Coronary artery (tissue), 2 donors: ENCODE results near the gene ADAMTS2.

Experiments used
- DNase-seq: peaks from one replicate; pipeline ENCODE4 v3.0.0-alpha.2; 2017; ENCODE audit warnings: low spot score
- H3K27ac ChIP-seq, 2 donors: fragments of 200-600 bp; sonication (generic); one replicate each; pipeline ENCODE4 v1.5.1; 2016 to 2019
- H3K4me3 ChIP-seq: fragments of 200-600 bp; sonication (generic); 2 replicates; pipeline ENCODE4 v1.5.1; 2016; ENCODE audit warnings: mild to moderate bottlenecking, moderate library complexity
- CTCF ChIP-seq: fragments of 200-600 bp; sonication (generic); IDR thresholded peaks from one replicate; pipeline ENCODE4 v1.5.1; 2019; ENCODE audit warnings: antibody characterized with exemption

ADAMTS2 gene

DNA sequence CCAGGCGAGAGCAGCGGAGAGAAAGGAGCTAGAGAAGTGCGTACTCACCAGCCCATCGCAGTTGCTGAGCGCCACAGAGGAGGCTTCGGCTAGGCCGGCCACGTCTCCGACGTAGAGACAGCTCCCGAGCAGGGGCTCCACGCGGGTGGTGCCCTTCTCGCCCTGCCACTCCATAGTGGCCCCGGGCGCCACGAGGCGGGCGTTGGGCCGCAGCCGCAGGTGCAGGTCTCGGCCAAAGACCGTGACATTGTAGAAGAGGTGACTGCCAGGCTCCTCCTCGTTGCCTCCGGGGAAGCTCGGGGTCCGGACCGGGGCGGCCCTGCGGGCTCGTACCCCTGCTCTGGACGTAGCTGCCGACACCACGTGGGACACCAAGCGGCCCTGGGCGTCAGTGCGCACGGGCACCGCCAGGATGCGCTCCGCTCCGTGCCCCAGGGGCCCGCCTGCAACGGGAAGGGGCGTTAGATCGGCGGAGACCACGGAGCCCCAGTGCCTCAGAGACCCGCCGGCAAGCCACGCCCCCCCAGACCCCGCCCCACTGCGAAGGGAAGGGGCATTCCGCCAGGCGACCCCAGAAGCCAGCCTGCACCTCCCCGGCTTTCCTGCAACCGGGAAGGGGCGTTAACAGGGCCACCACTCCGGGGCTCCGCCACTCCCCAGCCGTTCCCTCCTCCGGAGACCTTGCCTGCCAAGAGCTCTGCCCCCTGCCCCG lies 1.4 kb downstream of the ADAMTS2 start:
- DNase-seq, result no peak
- H3K27ac ChIP-seq, result peak overlapping the region; percentile 61 to 85
- TF ChIP-seq CTCF, result peak; percentile 45
- H3K4me3 ChIP-seq, result peak overlapping the region; percentile 80

DNA sequence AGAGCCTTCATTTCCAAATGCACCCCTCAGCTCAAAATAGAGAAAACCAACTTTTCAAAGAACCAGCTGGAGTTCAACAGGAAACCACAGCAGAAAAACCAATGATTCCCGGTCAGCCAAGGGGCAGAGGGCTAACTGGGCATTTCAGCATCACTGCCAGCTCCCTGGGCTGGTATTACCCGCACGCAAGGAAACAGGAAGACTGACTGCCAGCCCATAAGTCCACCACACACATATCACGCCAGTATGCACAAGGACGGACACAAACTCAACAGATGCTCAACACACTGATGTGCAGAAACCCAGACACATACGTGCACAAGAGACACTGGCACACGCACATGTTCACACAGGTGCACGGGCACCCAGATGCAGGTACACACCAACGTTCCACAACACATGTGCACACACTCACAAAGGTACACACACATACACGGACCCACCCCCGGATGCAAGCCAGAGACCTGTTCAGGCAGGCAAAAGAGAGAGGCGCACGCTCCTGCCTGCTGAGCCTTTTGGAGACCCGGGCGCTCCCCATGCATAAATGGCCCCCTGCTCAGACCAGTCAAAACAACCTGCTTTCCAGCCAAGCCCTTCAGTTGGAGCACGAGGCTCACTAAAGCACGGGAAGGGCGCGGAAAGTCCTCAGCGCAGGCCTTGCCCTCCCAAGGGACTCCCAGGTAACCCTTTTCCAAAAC lies 2.1 kb downstream of the ADAMTS2 start:
- no peak for TF ChIP-seq CTCF
- Histone ChIP-seq H3K4me3 (peak overlapping the region; percentile 80), H3K27ac (peak overlapping the region in 1 of 2 donors; percentile 85)
- no peak for DNase-seq

GRCh38 chr5:179342577-179342976 lies 2.7 kb downstream of the ADAMTS2 start:
- H3K27ac ChIP-seq, result peak overlapping the region; percentile 15 to 25
- DNase-seq, result no peak
- peak overlapping the region; percentile 80 for H3K4me3 ChIP-seq
- TF ChIP-seq CTCF, result no peak

- no peak for DNase-seq
- no peak overlapping the region for H3K27ac ChIP-seq
- no peak for TF ChIP-seq CTCF
- no peak overlapping the region for H3K4me3 ChIP-seq
Measured at GRCh38 chr5:179340465-179340864, 4.8 kb downstream of the ADAMTS2 start.

DNA sequence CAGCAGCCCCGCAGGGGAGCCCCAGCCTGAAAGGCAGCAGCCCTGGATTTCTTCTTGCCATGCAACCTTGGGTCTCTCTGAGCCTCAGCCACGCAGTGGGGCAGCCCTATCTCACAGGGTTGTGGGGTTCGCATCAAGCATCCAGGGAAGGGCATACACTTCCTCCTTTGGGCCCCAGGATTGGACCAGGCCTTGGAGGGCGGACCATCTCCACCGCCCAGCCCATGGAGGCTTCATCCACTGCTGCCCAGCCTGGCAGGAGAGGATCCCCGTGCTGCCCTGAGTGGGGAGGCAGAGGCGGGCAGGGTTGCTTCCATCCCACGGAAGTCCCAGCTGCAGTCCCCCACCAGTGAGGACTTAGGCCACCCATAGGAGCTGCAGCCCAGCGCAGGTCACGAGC lies 5.3 kb downstream of the ADAMTS2 start:
- no peak overlapping the region for H3K4me3 ChIP-seq
- no peak for DNase-seq
- H3K27ac ChIP-seq, result no peak overlapping the region
- TF ChIP-seq CTCF, result no peak

DNA sequence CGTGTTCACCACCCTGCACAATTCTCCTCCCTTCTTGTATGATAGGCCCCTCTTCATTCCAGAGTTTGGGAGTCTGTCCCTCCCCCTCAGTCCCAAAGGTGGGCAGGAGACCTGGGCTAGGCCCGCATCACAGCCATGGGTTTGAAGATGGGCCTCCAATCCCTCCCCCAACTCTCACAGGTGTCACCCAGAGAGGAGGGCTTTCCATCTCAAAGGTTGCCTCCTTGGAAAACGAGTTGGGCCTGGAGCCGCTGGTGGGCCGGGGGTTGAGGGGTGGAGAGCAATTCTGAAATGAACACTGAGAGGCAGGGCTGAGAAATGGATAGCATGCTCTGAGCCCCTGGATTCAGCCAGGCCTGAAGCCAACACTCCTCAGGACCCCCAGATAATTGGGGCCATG lies 6.2 kb downstream of the ADAMTS2 start:
- Histone ChIP-seq H3K27ac (no peak overlapping the region), H3K4me3 (no peak overlapping the region)
- DNase-seq, result no peak
- no peak for TF ChIP-seq CTCF
